Stimulated activated CD4-positive, alpha-beta T cell treated with anti-CD3 and anti-CD28 coated beads, TNF-alpha, amount 100 ng/mL, for 4 hours (primary cell): ENCODE results near the gene SYTL4.
A peak's percentile ranks its signal among the peaks of the same experiment; 100 is the strongest.

ENCODE experiments used
- DNase-seq, 3 experiments: peaks; one replicate each; pipeline ENCODE4 v3.0.0-alpha.2; 2020; ENCODE audit warnings: low read depth in 3 of 3

Gene SYTL4

GRCh38 chrX:100695302-100695701 lies 36.6 kb downstream of the SYTL4 start:
- no peak for DNase-seq

- DNase-seq = no peak
Measured at GRCh38 chrX:100687546-100687945, 44.4 kb downstream of the SYTL4 start.

DNA sequence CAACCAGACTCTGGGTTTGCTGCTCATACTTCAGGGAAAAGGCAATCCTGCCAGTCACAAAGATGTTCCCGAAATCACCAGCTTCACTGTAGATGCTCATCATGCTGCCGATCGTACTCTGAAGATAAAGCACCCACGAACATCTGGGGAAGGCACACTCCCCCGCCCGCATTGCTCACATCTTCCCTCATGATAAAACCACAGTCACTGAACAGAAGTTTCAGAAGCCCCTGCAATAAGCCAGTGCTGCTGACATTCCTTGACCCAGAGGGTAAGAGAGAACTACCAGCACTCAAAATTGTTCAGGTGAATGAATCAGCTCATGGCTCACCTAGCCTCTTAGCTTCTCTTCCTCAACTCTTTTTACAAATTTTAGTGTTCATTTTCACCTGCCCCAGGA lies 44.8 kb downstream of the SYTL4 start:
- no peak for DNase-seq

- DNase-seq = no peak
Measured at GRCh38 chrX:100685997-100686305, 46.0 kb downstream of the SYTL4 start.

- peak; percentile 4 to 38 (median 21) for DNase-seq
Measured at GRCh38 chrX:100685284-100685996, 46.5 kb downstream of the SYTL4 start.

GRCh38 chrX:100682939-100683338 lies 49.0 kb downstream of the SYTL4 start:
- DNase-seq = no peak

- DNase-seq = no peak
Measured at GRCh38 chrX:100681599-100681998, 50.3 kb downstream of the SYTL4 start.

- DNase-seq = no peak
Measured at GRCh38 chrX:100680756-100681155, 51.2 kb downstream of the SYTL4 start.

DNA sequence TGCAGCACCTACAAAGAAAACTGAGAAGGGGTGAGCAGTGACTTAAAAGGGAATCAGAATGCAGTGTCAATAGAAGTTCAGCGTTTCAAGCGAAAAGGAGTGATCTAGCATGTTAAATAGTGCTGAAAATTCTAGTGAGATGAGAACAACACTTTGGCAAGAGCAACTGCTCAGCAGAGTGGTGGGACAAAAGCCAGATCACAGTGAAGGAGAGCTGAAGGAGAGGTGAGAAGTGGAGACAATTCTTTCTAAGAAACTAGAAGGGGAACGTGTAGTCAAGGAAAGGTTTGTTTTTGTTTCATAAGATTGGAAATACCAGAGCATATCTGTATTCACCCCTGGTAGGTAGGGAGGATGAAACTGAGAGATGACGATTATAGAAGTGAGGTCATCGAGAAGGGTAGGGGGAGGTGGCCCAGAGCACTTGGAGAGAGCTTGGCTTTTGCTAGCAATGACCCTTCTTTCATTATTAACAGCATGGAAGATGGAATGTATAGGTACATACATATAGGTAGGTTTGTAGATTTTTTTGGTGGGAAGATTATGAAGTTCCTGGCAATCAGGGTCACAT lies 54.2 kb downstream of the SYTL4 start:
- no peak for DNase-seq

DNA sequence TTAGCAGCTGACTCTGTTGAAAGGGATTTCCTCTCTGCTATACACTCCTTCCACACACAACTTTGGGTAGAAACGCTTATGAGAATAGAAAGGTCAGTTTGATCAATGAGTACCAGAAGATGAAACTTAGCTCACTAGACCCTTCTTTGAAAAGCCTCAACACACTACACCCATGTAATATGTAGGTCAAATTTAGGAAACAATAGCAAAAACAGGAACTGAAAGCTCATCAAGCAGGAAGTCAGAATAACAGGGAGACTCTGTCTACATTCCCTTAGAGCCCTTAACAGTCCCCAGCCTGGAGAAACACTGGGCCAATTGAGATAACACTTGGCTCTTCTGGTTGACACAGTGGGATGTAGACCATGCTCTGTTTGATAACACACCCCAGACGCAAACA lies 57.2 kb downstream of the SYTL4 start:
- no peak for DNase-seq

GRCh38 chrX:100673397-100673953 lies 58.4 kb downstream of the SYTL4 start:
- DNase-seq = no peak

DNA sequence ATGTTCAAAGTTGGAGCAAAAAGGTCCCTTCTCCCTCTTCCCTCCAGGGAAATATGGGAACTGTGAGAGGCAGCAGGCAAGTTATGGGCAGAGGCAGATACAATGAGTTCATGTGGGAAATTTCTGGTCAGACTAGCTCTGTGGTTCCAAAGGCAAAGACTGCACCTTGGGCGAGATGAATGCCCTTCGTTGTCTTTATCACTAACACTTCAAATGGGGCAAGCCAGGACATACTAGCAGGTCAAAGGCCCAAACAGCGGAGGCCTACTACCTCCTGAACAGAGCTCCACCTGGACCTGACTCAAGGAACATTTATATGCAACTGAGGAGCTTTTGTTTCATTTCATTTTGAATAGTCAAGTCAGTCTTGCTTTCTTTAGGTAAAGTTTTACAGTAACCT lies 59.0 kb downstream of the SYTL4 start:
- DNase-seq = no peak

DNA sequence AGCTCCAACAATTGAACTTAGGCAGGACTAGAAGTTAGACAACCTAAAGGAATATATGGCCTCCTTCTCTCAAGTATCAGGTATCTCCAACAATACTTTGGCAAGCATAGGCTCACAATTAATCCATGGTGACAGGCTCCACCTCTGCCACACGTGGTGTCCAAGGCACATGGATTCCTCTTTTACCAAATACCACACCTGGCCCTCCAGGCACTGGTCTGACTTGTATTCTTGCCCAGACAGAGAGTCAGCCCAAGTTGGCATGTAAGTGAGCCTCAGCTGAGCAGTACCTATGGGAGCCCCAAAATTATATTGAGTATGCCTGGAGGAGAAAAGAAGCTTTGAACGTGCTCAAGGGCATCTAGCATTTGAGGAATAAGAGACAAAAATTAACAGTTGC lies 68.3 kb downstream of the SYTL4 start:
- no peak for DNase-seq

DNA sequence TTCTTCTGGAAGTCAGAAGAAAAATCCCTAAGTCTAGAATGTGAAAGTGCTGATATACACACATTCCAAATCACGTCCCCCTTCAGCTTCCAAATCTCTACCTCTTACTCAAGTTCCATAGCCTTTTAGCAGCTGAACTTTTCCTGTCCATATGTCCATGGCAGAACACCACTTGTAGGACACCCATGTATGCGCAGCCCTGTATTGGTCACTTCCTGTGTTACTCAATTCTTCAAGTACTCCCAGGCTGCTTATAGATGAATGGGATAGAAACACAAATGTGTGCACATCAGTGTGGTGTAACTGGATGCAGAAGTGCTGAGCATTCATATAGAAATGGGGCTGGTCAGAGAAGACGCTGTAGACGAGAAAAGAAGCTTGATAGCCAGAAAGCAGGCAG lies 69.1 kb downstream of the SYTL4 start:
- no peak for DNase-seq

GRCh38 chrX:100662170-100662569 lies 69.8 kb downstream of the SYTL4 start:
- DNase-seq = no peak

GRCh38 chrX:100659431-100660137 lies 72.3 kb downstream of the SYTL4 start:
- DNase-seq = no peak

DNA sequence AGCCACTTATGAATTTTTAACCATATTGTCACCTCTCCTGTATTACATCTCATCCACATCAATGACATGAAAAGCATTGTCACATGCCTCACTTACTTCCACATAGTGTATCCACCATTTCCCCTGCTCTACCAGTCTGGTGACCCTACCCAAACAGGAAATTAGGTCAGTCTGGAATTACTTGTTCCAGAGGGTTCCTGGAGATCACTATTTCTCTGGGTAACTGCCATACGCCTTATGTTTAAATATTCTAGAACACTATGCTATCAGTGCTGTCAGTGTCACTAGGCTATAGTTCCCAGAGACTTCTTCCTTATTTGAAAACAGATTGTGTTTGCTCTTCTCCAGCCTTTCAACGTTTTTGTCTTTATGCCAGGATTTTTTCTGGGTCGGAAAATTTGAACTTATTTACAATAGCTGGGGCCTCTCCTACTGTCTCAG lies 73.0 kb downstream of the SYTL4 start:
- DNase-seq = no peak

DNA sequence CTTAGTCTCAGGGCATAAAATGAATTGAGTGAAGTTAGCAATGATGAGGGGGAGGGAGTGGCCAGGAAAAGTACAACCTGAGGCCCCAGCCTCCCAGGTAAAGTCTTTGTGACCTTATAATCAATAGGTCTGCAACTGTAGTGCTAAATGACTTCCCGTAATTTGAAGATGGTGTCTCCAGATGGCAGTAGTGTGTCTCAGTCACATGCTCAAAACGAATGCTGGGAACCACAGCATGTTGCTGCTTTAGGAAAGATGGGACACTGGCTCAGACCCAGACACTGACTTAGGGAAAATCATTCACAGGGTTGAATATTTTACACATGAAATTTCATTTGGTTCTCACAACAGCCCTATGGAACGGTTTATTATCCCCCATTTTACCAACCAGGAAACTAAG lies 77.7 kb downstream of the SYTL4 start:
- no peak for DNase-seq

DNA sequence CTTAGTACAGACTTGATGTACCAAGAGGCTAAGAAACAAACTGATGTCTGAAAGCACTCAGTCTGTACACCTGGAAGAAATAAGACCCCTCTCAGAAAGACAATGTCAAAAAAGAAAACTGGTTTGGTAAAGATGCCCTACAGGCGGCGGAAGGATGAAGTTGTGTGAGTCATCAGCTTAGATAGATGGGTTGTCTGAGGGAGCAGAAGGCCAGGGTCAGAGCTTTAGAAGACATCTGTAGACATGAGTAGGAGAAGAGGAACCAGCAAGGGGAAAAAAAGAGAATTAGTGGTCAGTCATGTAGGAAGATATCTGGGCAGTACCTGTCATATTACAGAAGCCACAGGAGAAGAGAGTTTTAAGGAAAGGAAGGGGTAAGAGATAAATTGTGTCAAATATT lies 79.7 kb downstream of the SYTL4 start:
- no peak for DNase-seq

GRCh38 chrX:100650841-100651240 lies 81.1 kb downstream of the SYTL4 start:
- DNase-seq = no peak

DNA sequence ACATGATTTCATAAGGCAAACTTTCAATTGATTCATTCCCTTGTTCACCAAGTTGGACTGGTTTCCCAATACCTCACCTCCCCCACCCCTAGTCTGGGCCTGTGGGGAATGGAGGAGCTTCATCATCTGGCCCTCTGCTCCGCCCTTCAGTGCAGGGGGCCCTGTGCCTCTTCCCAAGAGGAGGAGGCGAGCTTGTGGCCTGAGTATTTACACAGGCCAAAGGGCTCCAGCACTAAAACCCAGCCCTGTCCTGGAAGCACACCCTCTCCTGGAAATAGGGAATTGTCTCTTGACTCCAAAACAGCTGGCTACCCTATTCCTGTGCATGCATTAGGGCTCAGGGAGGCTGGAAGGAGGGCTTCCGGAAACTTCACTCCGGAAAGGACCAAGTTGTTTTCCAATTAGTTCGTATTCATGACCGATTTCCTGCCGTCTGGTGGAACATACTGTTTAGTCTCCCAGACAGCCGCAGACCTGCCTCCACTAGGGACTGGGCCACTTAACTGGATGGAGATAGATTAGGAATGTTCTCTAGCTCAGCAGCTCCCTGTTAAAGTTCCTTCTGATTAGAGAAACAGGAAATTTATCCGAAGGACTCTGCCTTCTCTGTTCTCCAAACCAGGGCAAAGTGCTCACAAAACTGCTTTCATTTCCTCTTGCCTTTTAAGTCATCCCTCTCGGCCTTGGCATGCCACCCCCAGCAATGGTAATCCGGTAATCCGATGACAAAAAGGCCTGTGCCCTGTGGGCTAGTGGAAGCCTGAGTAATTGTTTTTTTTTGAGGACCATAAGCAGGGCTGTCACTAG lies 82.2 kb downstream of the SYTL4 start:
- DNase-seq = no peak
